Activated CD8-positive, alpha-beta T cell treated with anti-CD3 and anti-CD28 coated beads for 36 hours (primary cell): ENCODE measurements around the gene GALT. TPM values are rescaled to one million over a fixed set of nuclear protein-coding genes. Genes with fewer than 3 reads are reported as not detected.
A peak's percentile ranks its signal among the peaks of the same experiment; 100 is the strongest.

Experiments used
- ATAC-seq: fragments of 200-7000 bp; cut with Tn5 transposase; one replicate; pipeline ENCODE4 v1.10.0; 2021; ENCODE audit warnings: mild to moderate bottlenecking, moderate library complexity
- CTCF ChIA-PET: fragments of 350-600 bp; sonication (Branson Sonifier 250); formaldehyde crosslinking; loops from one replicate; lab custom pipeline; 2021; ENCODE audit warnings: antibody characterized with exemption; lab: Charles Lee
- POLR2A ChIA-PET: fragments of 350-600 bp; sonication (Branson Sonifier 250); formaldehyde crosslinking; loops from one replicate; lab custom pipeline; 2021; ENCODE audit warnings: antibody characterized with exemption; lab: Charles Lee
- DNase-seq: peaks from one replicate; pipeline ENCODE4 v3.0.0-alpha.2; 2020
- H3K27ac Mint-ChIP-seq: one replicate; pipeline ENCODE4 v1.8.0; 2021; ENCODE audit warnings: mild to moderate bottlenecking, mixed read lengths
- H3K27me3 Mint-ChIP-seq: one replicate; pipeline ENCODE4 v1.8.0; 2021; ENCODE audit warnings: mixed read lengths
- H3K36me3 Mint-ChIP-seq: one replicate; pipeline ENCODE4 v1.8.0; 2021; ENCODE audit warnings: low read depth, mixed read lengths
- H3K4me1 Mint-ChIP-seq: one replicate; pipeline ENCODE4 v1.8.0; 2021; ENCODE audit warnings: low read depth, mixed read lengths
- H3K4me3 Mint-ChIP-seq: one replicate; pipeline ENCODE4 v1.8.0; 2021; ENCODE audit warnings: mild to moderate bottlenecking, moderate library complexity, mixed read lengths
- H3K9me3 Mint-ChIP-seq: one replicate; pipeline ENCODE4 v1.8.0; 2021; ENCODE audit warnings: mixed read lengths
- intact Hi-C: fragments of 100-400 bp; cut with micrococcal nuclease; formaldehyde crosslinking; loops from one replicate; pipeline ENCODE4 v1.10.0; 2022
- total RNA-seq, 2 experiments: library from RNA; stranded (reverse); gene quantifications; one replicate each; pipeline ENCODE4 v1.2.3, GENCODE V29; 2021
- TF ChIP-seq, protein P1 (sequence below): fragments of 200-600 bp; IDR thresholded peaks from one replicate; pipeline ENCODE4 v1.8.0; 2022; ENCODE audit warnings: antibody characterized with exemption, mild to moderate bottlenecking

GALT gene
- total RNA-seq, 2 experiments from 2014 or later: 42.8 to 44.5 TPM

DNA sequence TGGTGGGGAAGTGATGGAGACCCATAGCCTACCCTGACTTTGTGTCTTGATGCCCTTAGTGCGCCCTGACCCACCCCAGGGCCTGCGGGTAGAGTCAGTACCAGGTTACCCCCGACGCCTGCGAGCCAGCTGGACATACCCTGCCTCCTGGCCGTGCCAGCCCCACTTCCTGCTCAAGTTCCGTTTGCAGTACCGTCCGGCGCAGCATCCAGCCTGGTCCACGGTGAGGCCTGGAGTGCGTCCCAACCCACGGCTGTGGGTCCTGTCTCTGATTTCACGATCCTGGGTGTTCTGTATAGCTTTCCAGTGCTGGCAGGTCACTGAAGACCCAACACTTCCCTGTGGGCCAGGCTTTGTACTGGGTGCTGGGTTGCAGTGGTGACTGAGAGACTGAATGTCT is 12.0 kb downstream of the GALT start:
- POLR2A ChIA-PET: interaction anchor here (0.7 to 5.7 kb wide), 3 partner anchors 11 to 36 kb away, joined by 3 to 34 read pairs (median 5); partner anchors contain the start of genes GALT and SIGMAR1

DNA sequence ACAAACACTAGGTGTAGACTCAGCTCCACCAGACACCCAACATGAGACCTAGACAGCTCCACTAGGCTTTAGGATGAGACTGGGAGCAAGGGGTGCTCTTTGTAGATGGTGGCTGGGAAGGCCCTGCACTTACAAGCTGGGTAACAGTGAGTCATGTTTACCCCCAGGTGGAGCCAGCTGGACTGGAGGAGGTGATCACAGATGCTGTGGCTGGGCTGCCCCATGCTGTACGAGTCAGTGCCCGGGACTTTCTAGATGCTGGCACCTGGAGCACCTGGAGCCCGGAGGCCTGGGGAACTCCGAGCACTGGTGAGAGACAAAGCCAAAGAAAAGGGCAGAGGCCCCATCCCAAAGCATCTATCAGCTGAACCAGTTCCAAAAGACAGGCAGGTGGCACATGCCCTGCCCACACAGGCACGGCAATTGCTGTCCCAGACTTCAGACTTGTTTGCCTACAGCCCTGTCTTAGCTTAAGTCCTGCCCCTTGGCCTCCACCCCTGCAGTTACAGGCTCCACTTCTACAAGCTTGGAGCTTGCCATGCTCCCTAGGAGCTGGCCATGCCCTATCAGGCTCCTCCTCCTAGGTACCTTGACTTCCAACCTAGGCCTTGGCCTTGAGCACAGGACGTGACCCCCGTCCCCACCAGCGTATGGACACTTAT is 13.2 kb downstream of the GALT start:
- intact Hi-C loops: no loop called here
- no peaks in the 10 kb centered on the region for H3K27me3 Mint-ChIP-seq
- DNase-seq: peak; percentile 26
- H3K9me3 Mint-ChIP-seq: no peaks in the 10 kb centered on the region
- ChIA-PET CTCF (interaction anchor here (1.1 to 6.5 kb wide), 4 partner anchors 13 to 57 kb away, joined by 4 to 47 read pairs (median 8); partner anchors contain the start of gene GALT), POLR2A (interaction anchor here (2.1 to 5.7 kb wide), 2 partner anchors 9 to 12 kb away, joined by 8 to 34 read pairs; partner anchors contain the start of genes GALT and IL11RA)
- peaks cover 21% of the 10 kb centered on the region for H3K4me1 Mint-ChIP-seq
- H3K4me3 Mint-ChIP-seq: no peak overlapping the region
- ATAC-seq: no peak
- H3K36me3 Mint-ChIP-seq: peaks cover 5% of the 10 kb centered on the region
- H3K27ac Mint-ChIP-seq: no peak overlapping the region
- TF ChIP-seq, protein P1, sequence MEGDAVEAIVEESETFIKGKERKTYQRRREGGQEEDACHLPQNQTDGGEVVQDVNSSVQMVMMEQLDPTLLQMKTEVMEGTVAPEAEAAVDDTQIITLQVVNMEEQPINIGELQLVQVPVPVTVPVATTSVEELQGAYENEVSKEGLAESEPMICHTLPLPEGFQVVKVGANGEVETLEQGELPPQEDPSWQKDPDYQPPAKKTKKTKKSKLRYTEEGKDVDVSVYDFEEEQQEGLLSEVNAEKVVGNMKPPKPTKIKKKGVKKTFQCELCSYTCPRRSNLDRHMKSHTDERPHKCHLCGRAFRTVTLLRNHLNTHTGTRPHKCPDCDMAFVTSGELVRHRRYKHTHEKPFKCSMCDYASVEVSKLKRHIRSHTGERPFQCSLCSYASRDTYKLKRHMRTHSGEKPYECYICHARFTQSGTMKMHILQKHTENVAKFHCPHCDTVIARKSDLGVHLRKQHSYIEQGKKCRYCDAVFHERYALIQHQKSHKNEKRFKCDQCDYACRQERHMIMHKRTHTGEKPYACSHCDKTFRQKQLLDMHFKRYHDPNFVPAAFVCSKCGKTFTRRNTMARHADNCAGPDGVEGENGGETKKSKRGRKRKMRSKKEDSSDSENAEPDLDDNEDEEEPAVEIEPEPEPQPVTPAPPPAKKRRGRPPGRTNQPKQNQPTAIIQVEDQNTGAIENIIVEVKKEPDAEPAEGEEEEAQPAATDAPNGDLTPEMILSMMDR: no peak

More for the DNA sequence above, 12.0 kb downstream of the GALT start:
- ATAC-seq (no peak), DNase-seq (no peak)
- no peak overlapping the region for H3K27ac Mint-ChIP-seq
- intact Hi-C loops: no loop called here
- peaks cover 5% of the 10 kb centered on the region for H3K36me3 Mint-ChIP-seq
- no peaks in the 10 kb centered on the region for H3K9me3 Mint-ChIP-seq
- H3K27me3 Mint-ChIP-seq: no peaks in the 10 kb centered on the region
- TF ChIP-seq, protein P1: no peak
- CTCF ChIA-PET: interaction anchor here (1.7 kb wide), 1 partner anchor 12 kb away, joined by 6 read pairs; the partner anchor contains the start of gene GALT
- peaks cover 9% of the 10 kb centered on the region for H3K4me1 Mint-ChIP-seq
- H3K4me3 Mint-ChIP-seq: no peak overlapping the region

DNA sequence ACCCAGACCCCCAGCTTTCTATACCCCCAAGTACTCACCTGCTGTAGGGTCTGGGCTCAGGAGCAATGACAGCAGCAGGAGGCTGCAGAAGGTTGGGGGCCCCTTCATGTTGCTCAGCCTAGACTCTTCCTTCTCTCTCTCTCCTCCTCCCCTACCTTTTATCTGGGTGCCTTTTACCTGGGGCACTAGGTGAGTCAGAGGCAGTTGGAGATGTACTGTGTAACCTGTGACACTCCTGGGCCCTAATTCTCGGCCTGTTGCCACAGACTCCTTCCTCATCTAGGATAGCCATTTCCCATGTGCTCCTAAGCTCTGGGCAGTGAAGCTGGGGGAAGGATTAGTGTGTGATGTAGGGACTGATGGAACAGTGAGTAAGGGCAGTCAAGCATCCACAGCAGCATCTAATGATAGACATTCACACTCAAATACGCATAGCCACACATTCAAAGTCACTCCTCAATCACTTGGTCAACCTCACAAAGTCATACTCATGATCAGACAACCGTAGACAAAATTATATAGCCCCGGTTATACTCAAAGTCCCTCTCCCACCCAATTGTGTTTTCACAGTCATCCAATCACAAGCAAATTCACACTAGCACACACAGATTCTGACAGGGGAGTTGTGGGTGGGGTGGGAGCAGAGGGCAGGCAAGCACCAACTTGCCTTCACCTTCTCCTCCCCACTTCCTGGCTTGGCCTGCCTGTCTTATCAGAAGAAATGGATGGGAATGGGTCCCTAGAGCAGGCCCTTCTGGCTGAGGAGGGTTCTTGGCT is 16.2 kb downstream of the GALT start, which contains the start of gene CCL27:
Gene CCL27 (minus strand): TSS at position 132 of the 777 bp plus-strand sequence. CDS start 24 bp downstream, at position 108.
- ATAC-seq (no peak), DNase-seq (no peak)
- H3K4me1 Mint-ChIP-seq: peaks cover 22% of the 10 kb centered on the region
- peak within 1 kb of the TSS; percentile 23 for H3K27ac Mint-ChIP-seq
- TF ChIP-seq, protein P1: no peak
- H3K4me3 Mint-ChIP-seq: no peak within 1 kb of the TSS
- intact Hi-C loops: no loop called here
- peaks cover 5% of the 10 kb centered on the region for H3K36me3 Mint-ChIP-seq
- CTCF ChIA-PET: interaction anchor here (0.8 to 6.5 kb wide), 10 partner anchors 10 to 71 kb away, joined by 3 to 54 read pairs (median 6); partner anchors contain the start of genes GALT and SIGMAR1
- no peaks in the 10 kb centered on the region for H3K27me3 Mint-ChIP-seq
- POLR2A ChIA-PET: interaction anchor here (0.9 to 5.7 kb wide), 5 partner anchors 10 to 382 kb away, joined by 3 to 34 read pairs (median 3); partner anchors contain the start of gene GALT
- no peaks in the 10 kb centered on the region for H3K9me3 Mint-ChIP-seq

DNA sequence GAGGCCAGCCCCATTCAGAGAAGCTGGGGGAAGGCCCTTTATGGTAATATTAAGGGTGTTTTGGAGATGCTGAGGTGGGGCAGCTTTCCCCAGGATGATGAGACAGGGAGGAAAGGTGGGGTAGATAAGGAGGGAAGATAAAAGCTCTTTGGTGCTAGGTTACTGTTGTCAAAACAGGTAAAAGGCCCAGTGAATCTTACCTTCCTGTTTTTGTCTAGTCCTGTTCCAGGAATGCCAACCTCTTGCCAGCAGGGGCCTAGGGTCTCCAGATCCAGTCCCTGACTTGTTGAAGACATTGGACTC is 16.8 kb downstream of the GALT start:
- intact Hi-C loops: no loop called here
- no peak for DNase-seq
- Mint-ChIP-seq H3K4me3 (no peak overlapping the region), H3K4me1 (peaks cover 22% of the 10 kb centered on the region), H3K27ac (peak overlapping the region; percentile 23), H3K9me3 (no peaks in the 10 kb centered on the region), H3K36me3 (peaks cover 5% of the 10 kb centered on the region), H3K27me3 (no peaks in the 10 kb centered on the region)
- no peak for ATAC-seq
- CTCF ChIA-PET: interaction anchor here (1.1 to 6.5 kb wide), 7 partner anchors 10 to 236 kb away, joined by 3 to 54 read pairs (median 7); partner anchors contain the start of genes GALT and SIGMAR1
- POLR2A ChIA-PET: interaction anchor here (0.9 to 1.5 kb wide), 4 partner anchors 10 to 381 kb away, joined by 3 to 4 read pairs (median 3); partner anchors contain the start of gene GALT
- TF ChIP-seq, protein P1: no peak
